Measurements from ENCODE around the gene SGO2.
"Not testable (repeated sequence)": the region's sequence is repeated elsewhere in the genome, so short reads cannot be mapped to it uniquely, and the experiment has no call there.

Gene SGO2

GRCh38 chr2:200603972-200604371 is 78.0 kb downstream of the SGO2 start:
- Histone ChIP-seq H3K36me3 (ENCODE audit: insufficient read depth, low read length) (no peaks in the 10 kb centered on the region), H3K9me3 (ENCODE audit: low read depth, low read length) (no peaks in the 10 kb centered on the region), H3K27ac (no peak overlapping the region), H3K4me3 (no peak overlapping the region), H3K9ac (ENCODE audit: insufficient read length) (no peak overlapping the region)
- TF ChIP-seq POLR2AphosphoS5 (IDR thresholded peaks at IDR 0.05; ENCODE audit: borderline replicate concordance, low read depth, low read length) (no peak), EZH2 (IDR thresholded peaks at IDR 0.05) (no peak), FOXP2 (optimal IDR thresholded peaks at IDR 0.05; ENCODE audit: control extremely low read depth, extremely low read length, insufficient read depth) (no peak)
- DNase-seq (ENCODE audit: low read depth, low spot score) = no peak

DNA sequence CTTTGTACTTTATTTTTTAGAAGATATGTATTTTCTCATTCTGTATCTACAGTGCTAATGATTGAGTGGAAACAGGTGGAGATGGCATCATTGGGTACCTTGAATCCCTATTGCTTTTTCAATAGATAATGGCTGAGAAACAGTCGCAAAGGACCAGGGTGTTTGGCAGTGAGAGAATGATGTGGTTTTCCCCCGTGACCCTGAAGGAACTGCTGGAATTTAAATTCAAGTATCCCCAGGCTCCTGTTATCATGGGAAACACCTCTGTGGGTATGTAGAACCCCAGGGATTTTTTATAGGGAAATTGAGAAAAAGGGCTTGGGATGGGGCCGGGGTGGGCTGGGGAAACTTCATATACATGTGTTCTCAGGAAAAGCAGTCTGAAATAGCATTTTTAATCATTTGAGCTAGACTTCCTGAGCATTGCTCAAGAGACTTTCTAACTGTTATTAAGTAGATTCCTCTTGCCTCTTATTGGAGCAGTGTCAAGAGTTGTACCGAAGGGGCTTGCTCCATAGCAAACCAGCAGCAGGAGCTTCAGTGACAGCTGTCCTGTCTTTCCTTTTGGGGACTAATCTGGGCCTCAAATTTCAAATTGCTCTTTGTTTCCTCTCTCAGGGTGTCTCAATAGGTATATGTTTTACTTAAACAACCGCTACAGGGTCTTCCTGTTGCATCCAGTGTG is 78.7 kb downstream of the SGO2 start:
- TF ChIP-seq FOXP2 (optimal IDR thresholded peaks at IDR 0.05; ENCODE audit: control extremely low read depth, extremely low read length, insufficient read depth) (no peak), POLR2AphosphoS5 (IDR thresholded peaks at IDR 0.05; ENCODE audit: borderline replicate concordance, low read depth, low read length) (no peak), EZH2 (IDR thresholded peaks at IDR 0.05) (no peak)
- Histone ChIP-seq H3K9ac (ENCODE audit: insufficient read length) (no peak overlapping the region), H3K9me3 (ENCODE audit: low read depth, low read length) (no peaks in the 10 kb centered on the region), H3K27ac (no peak overlapping the region), H3K4me3 (no peak overlapping the region), H3K36me3 (ENCODE audit: insufficient read depth, low read length) (no peaks in the 10 kb centered on the region)
- no peak for DNase-seq (ENCODE audit: low read depth, low spot score)

- H3K36me3 ChIP-seq (ENCODE audit: insufficient read depth, low read length) = no peaks in the 10 kb centered on the region
- no peak for TF ChIP-seq FOXP2 (optimal IDR thresholded peaks at IDR 0.05; ENCODE audit: control extremely low read depth, extremely low read length, insufficient read depth)
- TF ChIP-seq POLR2AphosphoS5 (IDR thresholded peaks at IDR 0.05; ENCODE audit: borderline replicate concordance, low read depth, low read length) = no peak
- no peak for TF ChIP-seq EZH2 (IDR thresholded peaks at IDR 0.05)
- H3K9ac ChIP-seq (ENCODE audit: insufficient read length) = no peak overlapping the region
- no peak overlapping the region for H3K27ac ChIP-seq
- H3K9me3 ChIP-seq (ENCODE audit: low read depth, low read length) = no peaks in the 10 kb centered on the region
- no peak overlapping the region for H3K4me3 ChIP-seq
- DNase-seq (ENCODE audit: low read depth, low spot score) = no peak
Measured at GRCh38 chr2:200608341-200609027, 82.5 kb downstream of the SGO2 start.

DNA sequence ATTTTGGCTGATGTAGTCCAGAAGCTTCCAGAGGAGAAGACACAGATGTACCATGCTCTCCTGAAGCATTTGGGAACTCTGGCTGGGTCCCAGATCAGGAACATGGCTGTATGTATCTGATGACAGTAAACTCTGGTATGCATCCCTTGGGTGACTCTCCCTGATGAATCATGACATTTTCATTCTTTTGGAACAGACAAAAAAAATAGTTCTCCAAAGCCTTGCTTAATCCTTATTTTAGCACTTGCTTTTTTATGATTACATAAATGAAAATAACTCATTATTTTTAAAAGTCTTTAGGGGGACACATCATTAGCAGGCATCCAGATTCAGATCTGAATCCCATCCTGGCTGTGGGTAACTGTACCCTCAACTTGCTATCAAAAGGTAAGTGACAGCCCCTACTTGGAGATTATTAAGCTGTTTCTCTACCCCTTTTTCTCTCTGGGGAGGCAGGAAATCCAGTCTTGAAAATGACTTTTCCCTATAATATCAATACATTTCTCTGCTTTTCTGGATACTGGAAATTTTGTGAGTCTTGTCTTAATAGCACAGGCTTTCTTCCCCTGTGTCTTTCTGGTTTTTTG is 83.1 kb downstream of the SGO2 start:
- H3K9ac ChIP-seq (ENCODE audit: insufficient read length) = no peak overlapping the region

GRCh38 chr2:200610217-200610616 is 84.2 kb downstream of the SGO2 start:
- not testable (repeated sequence) for H3K36me3 ChIP-seq (ENCODE audit: insufficient read depth, low read length); H3K4me3 ChIP-seq; H3K27ac ChIP-seq; H3K9ac ChIP-seq (ENCODE audit: insufficient read length); H3K9me3 ChIP-seq (ENCODE audit: low read depth, low read length); DNase-seq (ENCODE audit: low read depth, low spot score)

More for the DNA sequence above, 83.1 kb downstream of the SGO2 start:
- Histone ChIP-seq H3K36me3 (ENCODE audit: insufficient read depth, low read length) (no peaks in the 10 kb centered on the region), H3K4me3 (no peak overlapping the region), H3K27ac (no peak overlapping the region), H3K9me3 (ENCODE audit: low read depth, low read length) (no peaks in the 10 kb centered on the region)
- TF ChIP-seq EZH2 (IDR thresholded peaks at IDR 0.05) = no peak
- no peak for TF ChIP-seq POLR2AphosphoS5 (IDR thresholded peaks at IDR 0.05; ENCODE audit: borderline replicate concordance, low read depth, low read length)
- TF ChIP-seq FOXP2 (optimal IDR thresholded peaks at IDR 0.05; ENCODE audit: control extremely low read depth, extremely low read length, insufficient read depth) = no peak
- DNase-seq (ENCODE audit: low read depth, low spot score) = no peak

DNA sequence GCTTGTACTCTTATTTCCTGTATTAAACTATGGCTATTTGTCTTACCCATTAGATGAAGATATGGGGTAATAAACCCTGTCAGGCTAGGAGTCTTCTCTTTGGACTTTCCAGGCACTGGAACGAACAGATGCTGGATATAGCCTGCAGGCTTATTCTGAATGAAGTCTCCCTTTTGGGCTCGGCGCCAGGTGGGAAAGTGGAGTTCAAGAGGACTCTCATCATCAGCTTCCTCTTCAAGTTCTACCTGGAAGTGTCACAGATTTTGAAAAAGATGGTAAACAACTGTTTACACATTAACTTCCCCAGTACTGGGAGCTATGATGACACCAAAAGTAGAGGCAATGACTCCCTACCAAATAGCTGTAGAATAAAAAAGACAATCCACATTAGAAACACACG is 87.7 kb downstream of the SGO2 start:
- Histone ChIP-seq H3K4me3 (no peak overlapping the region), H3K27ac (no peak overlapping the region; the same call in 1 of the 2 replicates), H3K9me3 (ENCODE audit: low read depth, low read length) (no peaks in the 10 kb centered on the region), H3K9ac (ENCODE audit: insufficient read length) (no peak overlapping the region), H3K36me3 (ENCODE audit: insufficient read depth, low read length) (no peaks in the 10 kb centered on the region)
- no peak for TF ChIP-seq FOXP2 (optimal IDR thresholded peaks at IDR 0.05; ENCODE audit: control extremely low read depth, extremely low read length, insufficient read depth)
- no peak for TF ChIP-seq EZH2 (IDR thresholded peaks at IDR 0.05)
- no peak for TF ChIP-seq POLR2AphosphoS5 (IDR thresholded peaks at IDR 0.05; ENCODE audit: borderline replicate concordance, low read depth, low read length)
- DNase-seq (ENCODE audit: low read depth, low spot score) = no peak

GRCh38 chr2:200614249-200614648 is 88.2 kb downstream of the SGO2 start:
- Histone ChIP-seq H3K4me3 (no peak overlapping the region), H3K27ac (no peak overlapping the region; the same call in 1 of the 2 replicates), H3K9ac (ENCODE audit: insufficient read length) (no peak overlapping the region), H3K9me3 (ENCODE audit: low read depth, low read length) (no peaks in the 10 kb centered on the region), H3K36me3 (ENCODE audit: insufficient read depth, low read length) (no peaks in the 10 kb centered on the region)
- no peak for DNase-seq (ENCODE audit: low read depth, low spot score)
- TF ChIP-seq EZH2 (IDR thresholded peaks at IDR 0.05) (no peak), POLR2AphosphoS5 (IDR thresholded peaks at IDR 0.05; ENCODE audit: borderline replicate concordance, low read depth, low read length) (no peak), FOXP2 (optimal IDR thresholded peaks at IDR 0.05; ENCODE audit: control extremely low read depth, extremely low read length, insufficient read depth) (no peak)

DNA sequence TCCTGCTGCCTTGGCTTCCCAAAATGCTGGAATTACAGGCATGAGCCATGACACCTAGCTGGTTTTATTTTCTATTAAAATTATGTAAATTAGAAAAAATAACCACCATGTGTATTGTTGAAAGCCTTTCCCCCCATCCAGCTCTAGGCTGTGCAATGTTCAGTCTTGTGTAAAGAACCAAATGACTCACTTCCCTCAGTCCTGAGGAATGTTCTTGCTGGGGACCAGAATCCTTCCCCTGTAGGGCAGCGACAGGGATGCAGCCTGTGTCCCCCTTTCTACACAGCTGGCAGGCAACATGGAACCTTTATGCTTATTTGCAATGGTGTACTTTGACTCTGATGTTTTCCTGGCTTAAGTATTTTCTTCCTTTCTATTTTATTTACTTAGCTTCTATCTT is 89.2 kb downstream of the SGO2 start:
- no peak overlapping the region for H3K9ac ChIP-seq (ENCODE audit: insufficient read length)
- DNase-seq (ENCODE audit: low read depth, low spot score) = no peak
- TF ChIP-seq FOXP2 (optimal IDR thresholded peaks at IDR 0.05; ENCODE audit: control extremely low read depth, extremely low read length, insufficient read depth) (no peak), EZH2 (IDR thresholded peaks at IDR 0.05) (no peak), POLR2AphosphoS5 (IDR thresholded peaks at IDR 0.05; ENCODE audit: borderline replicate concordance, low read depth, low read length) (no peak)
- no peaks in the 10 kb centered on the region for H3K9me3 ChIP-seq (ENCODE audit: low read depth, low read length)
- no peaks in the 10 kb centered on the region for H3K36me3 ChIP-seq (ENCODE audit: insufficient read depth, low read length)
- no peak overlapping the region for H3K4me3 ChIP-seq
- H3K27ac ChIP-seq = peak overlapping the region; percentile 99; the same call in 1 of the 2 replicates

Data from SK-N-MC (cell line).